HEK293 (cell line): Measurements from ENCODE around the gene SESN1.

Experiments
- CTCF ChIA-PET: fragments of 350-600 bp; formaldehyde crosslinking; extraction: SDS; loops from one replicate; lab custom pipeline; 2021; ENCODE audit warnings: antibody characterized with exemption; lab: Yijun Ruan, JAX
- POLR2A ChIA-PET: fragments of 300-600 bp; formaldehyde crosslinking; extraction: SDS; loops from one replicate; lab custom pipeline; 2020; ENCODE audit warnings: antibody characterized with exemption, inconsistent platforms; lab: Yijun Ruan, JAX
- H3K27ac ChIP-seq: fragments of 200-500 bp; sonication (Bioruptor generic); 2 replicates; pipeline ENCODE4 v1.5.1; 2014; ENCODE audit warnings: low read depth, low read length, control low read depth, inconsistent platforms; ENCODE audit errors: extremely low read depth
- H3K36me3 ChIP-seq, 2 experiments: fragments of 200-500 bp in 1 of 2; sonication (Bioruptor generic) in 1 of 2; 1 replicate in 1 of 2; 2 replicates in 1 of 2; pipeline ENCODE4 v1.5.1; 2014 to 2017; ENCODE audit warnings: inconsistent platforms in 2 of 2, low read length in 2 of 2; ENCODE audit not compliant: control insufficient read depth in 2 of 2, insufficient read depth in 1 of 2
- H3K4me1 ChIP-seq: fragments of 200-500 bp; sonication (Bioruptor generic); 2 replicates; pipeline ENCODE4 v1.5.1; 2014; ENCODE audit warnings: mild to moderate bottlenecking, low read length, inconsistent platforms; ENCODE audit not compliant: control insufficient read depth, insufficient read depth
- H3K4me3 ChIP-seq: 2 replicates; pipeline ENCODE4 v1.5.1; 2011; ENCODE audit warnings: low read depth, mild to moderate bottlenecking, control low read depth, low read length, moderate library complexity
- H3K9me3 ChIP-seq: fragments of 200-500 bp; sonication (Bioruptor generic); 2 replicates; pipeline ENCODE4 v1.5.1; 2014; ENCODE audit warnings: low read depth, low read length, inconsistent platforms; ENCODE audit not compliant: control insufficient read depth, insufficient read depth
- BCL11A ChIP-seq: fragments of 450-650 bp; formaldehyde crosslinking; IDR thresholded peaks from 2 replicates; pipeline ENCODE4 v1.5.1; 2016; ENCODE audit warnings: low read depth, missing biosample characterization, missing genetic modification characterization
- ELK4 ChIP-seq: IDR thresholded peaks from 2 replicates; pipeline ENCODE4 v1.6.1; 2011; ENCODE audit warnings: mild to moderate bottlenecking, low read depth, low read length, borderline replicate concordance
- KLF7 ChIP-seq: fragments of 450-650 bp; formaldehyde crosslinking; IDR thresholded peaks from 2 replicates; pipeline ENCODE4 v1.5.1; 2016; ENCODE audit warnings: missing biosample characterization, missing genetic modification characterization, borderline replicate concordance
- MZF1 ChIP-seq: fragments of 450-650 bp; formaldehyde crosslinking; IDR thresholded peaks from 2 replicates; pipeline ENCODE4 v1.5.1; 2017; ENCODE audit warnings: missing biosample characterization, missing genetic modification characterization, borderline replicate concordance
- PRDM1 ChIP-seq: fragments of 450-650 bp; formaldehyde crosslinking; IDR thresholded peaks from 2 replicates; pipeline ENCODE4; 2016; ENCODE audit warnings: missing biosample characterization, missing genetic modification characterization
- SCRT1 ChIP-seq: fragments of 450-650 bp; formaldehyde crosslinking; IDR thresholded peaks from 2 replicates; pipeline ENCODE4 v1.5.1; 2016; ENCODE audit warnings: missing biosample characterization, missing genetic modification characterization, borderline replicate concordance
- ZBTB21 ChIP-seq: fragments of 450-650 bp; formaldehyde crosslinking; IDR thresholded peaks from 2 replicates; pipeline ENCODE4 v1.5.1; 2017; ENCODE audit warnings: missing biosample characterization, missing genetic modification characterization
- ZBTB26 ChIP-seq: fragments of 450-650 bp; formaldehyde crosslinking; optimal IDR thresholded peaks from 2 replicates; pipeline ENCODE3; 2016; ENCODE audit warnings: missing biosample characterization, mild to moderate bottlenecking, missing genetic modification characterization
- ZFP41 ChIP-seq: fragments of 450-650 bp; formaldehyde crosslinking; IDR thresholded peaks from 2 replicates; pipeline ENCODE4 v1.5.1; 2016; ENCODE audit warnings: missing biosample characterization, missing genetic modification characterization, borderline replicate concordance
- ZNF10 ChIP-seq: fragments of 450-650 bp; formaldehyde crosslinking; IDR thresholded peaks from 2 replicates; pipeline ENCODE4 v1.5.1; 2017; ENCODE audit warnings: missing biosample characterization, missing genetic modification characterization
- ZNF184 ChIP-seq: fragments of 450-650 bp; IDR thresholded peaks from 2 replicates; pipeline ENCODE4 v1.5.1; 2018; ENCODE audit warnings: missing biosample characterization, mild to moderate bottlenecking, missing genetic modification characterization
- ZNF202 ChIP-seq: fragments of 450-650 bp; formaldehyde crosslinking; IDR thresholded peaks from 2 replicates; pipeline ENCODE4 v1.5.1; 2016; ENCODE audit warnings: missing biosample characterization, missing genetic modification characterization, borderline replicate concordance
- ZNF211 ChIP-seq: fragments of 450-650 bp; formaldehyde crosslinking; IDR thresholded peaks from 2 replicates; pipeline ENCODE4 v1.5.1; 2016; ENCODE audit warnings: low read depth, missing biosample characterization, missing genetic modification characterization
- ZNF214 ChIP-seq: fragments of 450-650 bp; formaldehyde crosslinking; IDR thresholded peaks from 2 replicates; pipeline ENCODE4 v1.5.1; 2017; ENCODE audit warnings: missing biosample characterization, mild to moderate bottlenecking, missing genetic modification characterization, borderline replicate concordance
- ZNF248 ChIP-seq: fragments of 450-650 bp; formaldehyde crosslinking; IDR thresholded peaks from 2 replicates; pipeline ENCODE4 v1.5.1; 2017; ENCODE audit warnings: missing biosample characterization, missing genetic modification characterization
- ZNF324 ChIP-seq: fragments of 450-650 bp; formaldehyde crosslinking; IDR thresholded peaks from 2 replicates; pipeline ENCODE4 v1.5.1; 2016; ENCODE audit warnings: missing biosample characterization, missing genetic modification characterization
- ZNF391 ChIP-seq: fragments of 450-650 bp; formaldehyde crosslinking; IDR thresholded peaks from 2 replicates; pipeline ENCODE4 v1.5.1; 2016; ENCODE audit warnings: low read depth, missing biosample characterization, missing genetic modification characterization, borderline replicate concordance
- ZNF530 ChIP-seq: fragments of 450-650 bp; formaldehyde crosslinking; IDR thresholded peaks from 2 replicates; pipeline ENCODE4 v1.5.1; 2016; ENCODE audit warnings: low read depth, missing biosample characterization, missing genetic modification characterization
- ZNF549 ChIP-seq: fragments of 450-650 bp; IDR thresholded peaks from 2 replicates; pipeline ENCODE4 v1.5.1; 2018; ENCODE audit warnings: missing biosample characterization, missing genetic modification characterization, mild to moderate bottlenecking, inconsistent platforms, moderate library complexity
- ZNF621 ChIP-seq: fragments of 450-650 bp; formaldehyde crosslinking; IDR thresholded peaks from 2 replicates; pipeline ENCODE4 v1.5.1; 2017; ENCODE audit warnings: missing biosample characterization, missing genetic modification characterization
- ZNF639 ChIP-seq: fragments of 450-650 bp; formaldehyde crosslinking; IDR thresholded peaks from 2 replicates; pipeline ENCODE4 v1.5.1; 2016; ENCODE audit warnings: missing biosample characterization, missing genetic modification characterization
- ZNF664 ChIP-seq: fragments of 450-650 bp; formaldehyde crosslinking; IDR thresholded peaks from 2 replicates; pipeline ENCODE4 v1.5.1; 2016; ENCODE audit warnings: missing biosample characterization, missing genetic modification characterization
- ZNF747 ChIP-seq: fragments of 450-650 bp; formaldehyde crosslinking; IDR thresholded peaks from 2 replicates; pipeline ENCODE4 v1.5.1; 2016; ENCODE audit warnings: missing biosample characterization, missing genetic modification characterization
- ZSCAN23 ChIP-seq: fragments of 450-650 bp; formaldehyde crosslinking; IDR thresholded peaks from 2 replicates; pipeline ENCODE4 v1.5.1; 2016; ENCODE audit warnings: missing biosample characterization, missing genetic modification characterization

Gene SESN1

GRCh38 chr6:108988296-108988695 is 106.3 kb downstream of the SESN1 start:
- no peak for TF ChIP-seq ZNF530
- no peak for TF ChIP-seq ZNF202 (tag by site-specific recombination)
- TF ChIP-seq ZNF211 (tag by site-specific recombination): no peak
- no peak for TF ChIP-seq ZNF549 (tag by site-specific recombination)
- no peak for TF ChIP-seq ZFP41 (tag by site-specific recombination)
- TF ChIP-seq ZBTB21: no peak
- TF ChIP-seq ZNF248 (tag by site-specific recombination): no peak
- TF ChIP-seq, all 188 proteins: peak for 0
- H3K27ac ChIP-seq: no peak overlapping the region
- no peaks in the 10 kb centered on the region for H3K4me1 ChIP-seq
- H3K9me3 ChIP-seq: no peaks in the 10 kb centered on the region
- POLR2A ChIA-PET: no interaction called here
- peaks cover 57 to 74% of the 10 kb centered on the region in 2 experiments for H3K36me3 ChIP-seq
- H3K4me3 ChIP-seq: no peak overlapping the region
- CTCF ChIA-PET: interaction anchor here (0.6 to 1.0 kb wide), 2 partner anchors 85 to 559 kb away, joined by 3 to 5 read pairs; no protein-coding TSS in a partner anchor

- Histone ChIP-seq H3K4me1 (no peaks in the 10 kb centered on the region), H3K4me3 (no peak overlapping the region), H3K27ac (no peak overlapping the region)
- CTCF ChIA-PET: interaction anchor here (0.6 to 1.1 kb wide), 4 partner anchors 17 to 1374 kb away, joined by 3 to 8 read pairs (median 3); no protein-coding TSS in a partner anchor
- POLR2A ChIA-PET: no interaction called here
- TF ChIP-seq PRDM1 (no peak), ZNF10 (tag by site-specific recombination) (no peak), SCRT1 (tag by site-specific recombination) (no peak), KLF7 (tag by site-specific recombination) (no peak), ZNF324 (tag by site-specific recombination) (no peak), ELK4 (no peak), ZSCAN23 (tag by site-specific recombination) (no peak), ZBTB26 (tag by site-specific recombination) (no peak), ZNF664 (no peak), ZNF639 (tag by site-specific recombination) (no peak), ZNF621 (no peak), ZNF214 (tag by site-specific recombination) (no peak)
- TF ChIP-seq, all 188 proteins: peak for 0
- H3K36me3 ChIP-seq: peaks cover 46 to 63% of the 10 kb centered on the region in 2 experiments
- no peaks in the 10 kb centered on the region for H3K9me3 ChIP-seq
Observed at GRCh38 chr6:108987156-108987555, 107.5 kb downstream of the SESN1 start.

GRCh38 chr6:108985301-108985700 is 109.3 kb downstream of the SESN1 start:
- ChIA-PET CTCF (interaction anchor here (0.6 to 0.8 kb wide), 2 partner anchors 31 to 88 kb away, joined by 3 read pairs; no protein-coding TSS in a partner anchor), POLR2A (no interaction called here)
- H3K36me3 ChIP-seq: peaks cover 28 to 45% of the 10 kb centered on the region in 2 experiments
- no peaks in the 10 kb centered on the region for H3K4me1 ChIP-seq
- no peaks in the 10 kb centered on the region for H3K9me3 ChIP-seq
- no peak overlapping the region for H3K4me3 ChIP-seq
- H3K27ac ChIP-seq: no peak overlapping the region
- TF ChIP-seq MZF1 (tag by site-specific recombination) (no peak), BCL11A (tag by site-specific recombination) (no peak), ZNF747 (tag by site-specific recombination) (no peak), ZNF391 (tag by site-specific recombination) (no peak), ZNF202 (tag by site-specific recombination) (no peak), ZNF184 (tag by site-specific recombination) (no peak)
